HG02943 (cell line): Measurements from ENCODE around the gene UBQLN1.
A peak's percentile ranks its signal among the peaks of the same experiment; 100 is the strongest.
"Not testable (repeated sequence)": the region's sequence is repeated elsewhere in the genome, so short reads cannot be mapped to it uniquely, and the experiment has no call there.

Experiments
- ATAC-seq: cut with Tn5 transposase; IDR thresholded peaks from one replicate; pipeline ENCODE4 v1.9.1; 2021; ENCODE audit warnings: mild to moderate bottlenecking, low read depth, moderate library complexity; ENCODE audit not compliant: unreplicated experiment

UBQLN1 gene

GRCh38 chr9:83639266-83639665 is 68.5 kb downstream of the UBQLN1 start:
- no peak for ATAC-seq

- no peak for ATAC-seq
Observed at GRCh38 chr9:83637389-83637788, 70.4 kb downstream of the UBQLN1 start.

GRCh38 chr9:83636813-83637212 is 70.9 kb downstream of the UBQLN1 start:
- no peak for ATAC-seq

- ATAC-seq = no peak
Observed at GRCh38 chr9:83633676-83634075, 74.1 kb downstream of the UBQLN1 start.

- ATAC-seq = peak; percentile 56
Observed at GRCh38 chr9:83633255-83633654, 74.5 kb downstream of the UBQLN1 start.

GRCh38 chr9:83630938-83631457 is 76.8 kb downstream of the UBQLN1 start:
- no peak for ATAC-seq

- ATAC-seq = no peak
Observed at GRCh38 chr9:83629433-83630104, 78.2 kb downstream of the UBQLN1 start.

GRCh38 chr9:83628540-83628939 is 79.2 kb downstream of the UBQLN1 start:
- no peak for ATAC-seq

- no peak for ATAC-seq
Observed at GRCh38 chr9:83625178-83625577, 82.6 kb downstream of the UBQLN1 start.

- ATAC-seq = peak; percentile 36
Observed at GRCh38 chr9:83623679-83624076, 84.1 kb downstream of the UBQLN1 start.

GRCh38 chr9:83622939-83623678 is 84.6 kb downstream of the UBQLN1 start, which contains the start of gene IDNK:
IDNK (plus strand) TSS chr9:83623143; CDS start chr9:83623172, 29 bp downstream.
- ATAC-seq = peak; percentile 75

GRCh38 chr9:83622433-83622938 is 85.3 kb downstream of the UBQLN1 start:
- ATAC-seq = peak; percentile 45

- ATAC-seq = no peak
Observed at GRCh38 chr9:83620841-83621636, 86.7 kb downstream of the UBQLN1 start.

- ATAC-seq = no peak
Observed at GRCh38 chr9:83617299-83617698, 90.5 kb downstream of the UBQLN1 start.

GRCh38 chr9:83613298-83613697 is 94.5 kb downstream of the UBQLN1 start:
- ATAC-seq = not testable (repeated sequence)
